ENCODE measurements around the gene TNFAIP6.

The TNFAIP6 gene

GRCh38 chr2:151359768-151360461 lies 2.5 kb downstream of the TNFAIP6 start:
- DNase-seq (ENCODE audit: low read depth): no peak

- DNase-seq (ENCODE audit: low read depth): no peak
These were observed 4.4 kb downstream of the TNFAIP6 start for GRCh38 chr2:151361674-151362370.

- DNase-seq (ENCODE audit: low read depth): peak; percentile 53
These were observed 6.3 kb downstream of the TNFAIP6 start for GRCh38 chr2:151363709-151364108.

GRCh38 chr2:151367571-151367970 lies 10.2 kb downstream of the TNFAIP6 start:
- DNase-seq (ENCODE audit: low read depth): peak; percentile 62

GRCh38 chr2:151374436-151374835 lies 17.0 kb downstream of the TNFAIP6 start:
- DNase-seq (ENCODE audit: low read depth): peak; percentile 95

- peak; percentile 81 for DNase-seq (ENCODE audit: low read depth)
These were observed 21.8 kb downstream of the TNFAIP6 start for GRCh38 chr2:151379169-151379568.

- DNase-seq (ENCODE audit: low read depth): peak; percentile 27
These were observed 23.3 kb downstream of the TNFAIP6 start for GRCh38 chr2:151380580-151381235.

- peak; percentile 79 for DNase-seq (ENCODE audit: low read depth)
These were observed 23.9 kb downstream of the TNFAIP6 start for GRCh38 chr2:151381266-151381665.

GRCh38 chr2:151388011-151388410 lies 30.6 kb downstream of the TNFAIP6 start:
- no peak for DNase-seq (ENCODE audit: low read depth)

- DNase-seq (ENCODE audit: low read depth): no peak
These were observed 34.0 kb downstream of the TNFAIP6 start for GRCh38 chr2:151391436-151391835.

GRCh38 chr2:151394509-151394908 lies 37.1 kb downstream of the TNFAIP6 start:
- DNase-seq (ENCODE audit: low read depth): no peak

GRCh38 chr2:151395509-151396374 lies 38.4 kb downstream of the TNFAIP6 start:
- no peak for DNase-seq (ENCODE audit: low read depth)

- DNase-seq (ENCODE audit: low read depth): no peak
These were observed 42.6 kb downstream of the TNFAIP6 start for GRCh38 chr2:151399981-151400380.

- DNase-seq (ENCODE audit: low read depth): no peak
These were observed 43.8 kb downstream of the TNFAIP6 start for GRCh38 chr2:151401149-151401548.

GRCh38 chr2:151403914-151404313 lies 46.5 kb downstream of the TNFAIP6 start:
- DNase-seq (ENCODE audit: low read depth): no peak

GRCh38 chr2:151405376-151405775 lies 48.0 kb downstream of the TNFAIP6 start:
- no peak for DNase-seq (ENCODE audit: low read depth)

- DNase-seq (ENCODE audit: low read depth): peak; percentile 7
These were observed 49.9 kb downstream of the TNFAIP6 start for GRCh38 chr2:151407281-151407680.

GRCh38 chr2:151408788-151409600 lies 51.6 kb downstream of the TNFAIP6 start:
- no peak for DNase-seq (ENCODE audit: low read depth)

- peak; percentile 95 for DNase-seq (ENCODE audit: low read depth)
These were observed 52.5 kb downstream of the TNFAIP6 start, which contains the start of gene RIF1 for GRCh38 chr2:151409601-151410484. TSS of gene RIF1 (plus strand) at chr2:151409902. CDS start at chr2:151410424, 522 bp downstream.

GRCh38 chr2:151410485-151410834 lies 53.1 kb downstream of the TNFAIP6 start:
- DNase-seq (ENCODE audit: low read depth): peak; percentile 7
